Mucosa of descending colon (tissue), 3 donors: ENCODE measurements around the gene PRRG1. TPM values are rescaled to one million over a fixed set of nuclear protein-coding genes. Genes with fewer than 3 reads are reported as not detected.
"Not testable (repeated sequence)": the region's sequence is repeated elsewhere in the genome, so short reads cannot be mapped to it uniquely, and the experiment has no call there.

Experiments used
- ATAC-seq: fragments of 200-7000 bp; cut with Tn5 transposase; one replicate; pipeline ENCODE4 v1.9.1; 2020; ENCODE audit warnings: mild to moderate bottlenecking, moderate library complexity
- DNase-seq, 3 donors: peaks; one replicate each; pipeline ENCODE4 v3.0.0-alpha.2; 2020
- H3K36me3 ChIP-seq: fragments of 200-600 bp; one replicate; pipeline ENCODE4 v1.8.0; 2021; ENCODE audit warnings: low read depth, mild to moderate bottlenecking
- H3K4me1 ChIP-seq: fragments of 200-600 bp; one replicate; pipeline ENCODE4 v1.8.0; 2021; ENCODE audit warnings: low read depth, mild to moderate bottlenecking
- H3K4me3 ChIP-seq: fragments of 200-600 bp; one replicate; pipeline ENCODE4 v1.8.0; 2021; ENCODE audit warnings: mild to moderate bottlenecking
- H3K9me3 ChIP-seq: fragments of 200-600 bp; one replicate; pipeline ENCODE4 v1.8.0; 2021; ENCODE audit warnings: mild to moderate bottlenecking
- CTCF ChIP-seq: fragments of 200-600 bp; IDR thresholded peaks from one replicate; pipeline ENCODE4 v1.8.0; 2022; ENCODE audit warnings: antibody characterized with exemption, mild to moderate bottlenecking
- intact Hi-C, 2 donors: fragments of 100-400 bp; cut with DNase I in 1 of 2; cut with micrococcal nuclease in 1 of 2; formaldehyde crosslinking; loops; one replicate each; pipeline versions ENCODE4 v1.11.0 to v1.11.1; 2022; cut with DNase I, micrococcal nuclease
- total RNA-seq, 3 donors: library from RNA; stranded (reverse); fragmentation: NEBNext Ultra II Directional in 2 of 3; extraction: Animal tissue kit (Norgen Biotek cat#: 25700) in 2 of 3; gene quantifications; one replicate each; pipeline versions ENCODE4 v1.2.1 to v1.2.4, GENCODE V29; 2021 to 2023
- donor health status: DM: no; HTN: no; CAD: no; lungs with moderate emphysema.
- donor health status: DM: no; HTN: no; CAD: no.
- donor health status: DM: no; HTN: yes; CAD: no.

Gene PRRG1
- total RNA-seq, 3 donors from 2014 or later = 11.1 to 12.0 (median 11.6) TPM

DNA sequence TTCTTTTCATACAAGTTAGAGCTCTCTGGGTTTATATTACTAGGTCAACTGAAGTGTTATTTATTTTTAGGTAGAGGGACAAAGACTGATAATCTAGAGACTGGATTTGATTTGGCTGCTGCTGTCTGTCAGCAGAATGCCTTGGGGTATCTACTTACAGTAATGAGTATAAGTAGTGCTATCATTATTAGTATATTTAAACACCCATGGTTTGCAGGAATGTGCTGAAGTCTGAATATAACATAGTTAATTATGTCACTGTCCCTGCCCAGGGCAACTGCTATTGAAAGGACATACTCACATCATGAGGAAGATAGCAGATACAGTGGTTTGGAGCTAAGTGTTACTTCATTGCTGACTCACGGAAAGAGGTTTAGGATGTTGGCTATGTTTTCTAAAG, 76.2 kb downstream of the PRRG1 start:
- no peak for ATAC-seq
- H3K4me1 ChIP-seq = no peaks in the 10 kb centered on the region
- no peak for TF ChIP-seq CTCF
- H3K36me3 ChIP-seq = no peaks in the 10 kb centered on the region
- H3K4me3 ChIP-seq = no peak overlapping the region
- intact Hi-C loops = no loop called here
- no peak for DNase-seq
- no peaks in the 10 kb centered on the region for H3K9me3 ChIP-seq

GRCh38 chrX:37428962-37429361, 79.8 kb downstream of the PRRG1 start:
- H3K9me3 ChIP-seq, ATAC-seq, intact Hi-C loops, DNase-seq, H3K4me3 ChIP-seq, H3K4me1 ChIP-seq, H3K36me3 ChIP-seq: not testable (repeated sequence)

- ATAC-seq (no peak), DNase-seq (no peak)
- TF ChIP-seq CTCF = no peak
- no peaks in the 10 kb centered on the region for H3K36me3 ChIP-seq
- intact Hi-C loops = no loop called here
- no peaks in the 10 kb centered on the region for H3K4me1 ChIP-seq
- no peaks in the 10 kb centered on the region for H3K9me3 ChIP-seq
- no peak overlapping the region for H3K4me3 ChIP-seq
Observed at GRCh38 chrX:37434362-37434761, 85.2 kb downstream of the PRRG1 start.

DNA sequence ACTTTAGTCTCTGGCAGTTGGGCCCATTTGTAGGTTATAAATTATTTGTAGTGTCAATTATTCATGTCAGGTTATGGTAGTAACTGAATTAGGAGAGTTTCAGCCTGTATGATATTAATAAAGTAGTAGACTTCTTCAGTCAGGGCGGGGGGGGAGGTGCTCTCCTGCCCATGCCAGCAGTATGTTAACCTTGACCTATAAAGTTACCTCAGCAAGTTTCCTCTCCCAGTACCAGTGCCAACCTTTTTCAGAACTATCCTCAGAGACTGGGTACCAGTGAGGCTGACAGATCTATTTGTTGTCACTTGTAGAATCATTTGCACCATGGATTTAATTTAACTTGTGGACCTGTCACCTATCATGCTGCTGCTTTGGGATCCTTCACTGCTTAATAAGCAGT, 88.0 kb downstream of the PRRG1 start:
- Histone ChIP-seq H3K4me3 (no peak overlapping the region), H3K9me3 (no peaks in the 10 kb centered on the region), H3K4me1 (no peaks in the 10 kb centered on the region), H3K36me3 (no peaks in the 10 kb centered on the region)
- intact Hi-C loops = no loop called here
- no peak for DNase-seq
- TF ChIP-seq CTCF = no peak
- no peak for ATAC-seq

DNA sequence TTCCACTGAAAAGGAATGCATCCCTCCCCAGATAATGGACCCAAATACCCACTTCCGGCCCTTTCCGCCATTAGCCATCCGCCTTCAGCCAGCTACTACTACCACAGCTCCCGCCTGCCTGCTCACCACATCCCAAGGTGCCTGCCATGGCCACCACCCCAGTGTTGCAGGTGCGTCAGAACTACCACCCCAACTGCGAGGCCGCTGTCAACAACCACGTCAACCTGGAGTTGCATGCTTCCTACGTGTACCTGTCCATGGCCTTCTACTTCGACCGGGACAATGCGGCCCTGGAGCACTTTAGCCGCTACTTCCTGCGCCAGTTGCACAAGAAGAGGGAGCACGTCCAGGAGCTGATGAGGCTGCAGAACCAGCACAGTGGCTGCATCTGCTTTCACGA, 92.2 kb downstream of the PRRG1 start:
- Histone ChIP-seq H3K9me3 (no peaks in the 10 kb centered on the region), H3K4me1 (no peaks in the 10 kb centered on the region), H3K4me3 (no peak overlapping the region), H3K36me3 (no peaks in the 10 kb centered on the region)
- no peak for TF ChIP-seq CTCF
- ATAC-seq (no peak), DNase-seq (no peak)
- intact Hi-C loops = no loop called here

GRCh38 chrX:37445182-37445581, 96.0 kb downstream of the PRRG1 start:
- intact Hi-C loops = no loop called here
- no peak overlapping the region for H3K4me3 ChIP-seq
- ATAC-seq (no peak), DNase-seq (no peak)
- H3K4me1 ChIP-seq = no peaks in the 10 kb centered on the region
- H3K36me3 ChIP-seq = no peaks in the 10 kb centered on the region
- no peaks in the 10 kb centered on the region for H3K9me3 ChIP-seq
- TF ChIP-seq CTCF = no peak
